HG03025 (cell line): ENCODE data around the gene RASSF1.
A peak's percentile ranks its signal among the peaks of the same experiment; 100 is the strongest.

ENCODE experiments used
- ATAC-seq: cut with Tn5 transposase; IDR thresholded peaks from one replicate; pipeline ENCODE4 v1.9.1; 2021; ENCODE audit warnings: mild to moderate bottlenecking, moderate library complexity; ENCODE audit not compliant: unreplicated experiment, low FRiP score

The RASSF1 gene

GRCh38 chr3:50304601-50305000 is 36.0 kb downstream of the RASSF1 start:
- no peak for ATAC-seq

DNA sequence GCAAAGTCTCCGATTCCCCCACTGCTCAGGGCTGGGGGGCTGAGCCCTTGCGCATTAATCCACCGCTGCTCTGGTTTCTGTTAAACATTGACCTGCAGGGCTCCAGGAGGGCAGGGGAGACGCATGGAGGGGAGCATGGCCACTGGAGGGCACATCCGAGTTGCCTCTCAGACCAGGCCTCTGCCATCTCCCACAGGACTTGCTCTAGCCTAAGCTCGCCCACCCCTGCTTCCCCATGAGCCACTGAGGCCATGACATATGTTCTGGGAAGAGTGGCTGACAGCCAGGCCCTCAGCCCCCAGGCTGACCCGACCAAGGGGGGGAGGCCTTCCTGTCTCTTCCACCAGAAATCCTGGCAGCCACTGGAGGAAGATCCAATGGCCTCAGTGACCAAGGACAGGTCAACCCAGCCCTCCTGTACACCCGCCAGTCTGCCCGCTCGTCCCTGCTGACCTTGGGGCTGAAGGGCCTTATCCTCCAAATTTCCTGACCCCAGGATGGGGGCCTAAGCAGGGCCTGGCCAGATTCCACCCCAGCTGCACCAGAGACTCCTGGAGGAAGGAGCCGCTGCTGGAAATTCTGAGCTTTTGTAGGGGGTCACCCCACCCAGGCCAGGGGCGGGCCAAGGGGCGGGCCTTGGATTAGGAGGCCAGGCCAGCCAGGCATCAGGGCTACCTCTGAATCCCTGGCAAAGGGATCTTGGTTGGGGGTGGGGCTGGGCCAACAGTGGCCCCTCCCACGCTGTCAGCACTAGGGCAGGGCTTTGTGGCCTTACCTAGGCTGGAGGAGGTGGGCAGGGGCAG is 37.4 kb downstream of the RASSF1 start, which contains the start of gene HYAL1:
Gene HYAL1 (minus strand): TSS at position 562 of the 803 bp plus-strand sequence. CDS start 618 bp downstream, outside the sequence.
- ATAC-seq, result no peak

- ATAC-seq, result no peak
Measured at GRCh38 chr3:50302095-50303012, 38.3 kb downstream of the RASSF1 start.

DNA sequence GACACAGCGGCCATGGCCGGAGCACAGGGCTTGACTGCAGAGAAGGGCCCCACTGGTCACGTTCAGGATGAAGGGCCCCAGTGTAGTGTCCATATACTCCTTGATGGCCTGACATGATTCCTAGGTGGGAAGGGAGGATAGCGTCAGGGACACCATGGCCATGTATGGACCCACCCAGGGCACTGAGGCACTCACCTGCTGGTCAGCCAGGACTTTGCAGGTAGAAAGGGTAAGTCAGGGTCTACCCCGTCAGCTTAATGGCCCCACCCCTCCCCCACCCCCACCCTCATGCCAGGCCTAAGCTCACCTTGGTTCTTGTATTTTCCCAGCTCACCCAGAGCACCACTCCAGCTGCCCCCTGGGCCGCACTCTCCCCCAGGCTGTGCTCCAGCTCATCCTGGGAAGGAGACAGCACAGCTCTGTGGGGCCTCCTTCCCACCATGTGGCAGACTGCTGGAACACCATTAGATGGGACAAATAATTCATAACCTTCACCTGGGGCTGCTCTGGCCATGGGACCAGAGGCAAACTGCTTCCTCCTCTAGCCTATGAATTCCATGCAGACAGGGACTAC is 39.9 kb downstream of the RASSF1 start:
- ATAC-seq, result no peak

DNA sequence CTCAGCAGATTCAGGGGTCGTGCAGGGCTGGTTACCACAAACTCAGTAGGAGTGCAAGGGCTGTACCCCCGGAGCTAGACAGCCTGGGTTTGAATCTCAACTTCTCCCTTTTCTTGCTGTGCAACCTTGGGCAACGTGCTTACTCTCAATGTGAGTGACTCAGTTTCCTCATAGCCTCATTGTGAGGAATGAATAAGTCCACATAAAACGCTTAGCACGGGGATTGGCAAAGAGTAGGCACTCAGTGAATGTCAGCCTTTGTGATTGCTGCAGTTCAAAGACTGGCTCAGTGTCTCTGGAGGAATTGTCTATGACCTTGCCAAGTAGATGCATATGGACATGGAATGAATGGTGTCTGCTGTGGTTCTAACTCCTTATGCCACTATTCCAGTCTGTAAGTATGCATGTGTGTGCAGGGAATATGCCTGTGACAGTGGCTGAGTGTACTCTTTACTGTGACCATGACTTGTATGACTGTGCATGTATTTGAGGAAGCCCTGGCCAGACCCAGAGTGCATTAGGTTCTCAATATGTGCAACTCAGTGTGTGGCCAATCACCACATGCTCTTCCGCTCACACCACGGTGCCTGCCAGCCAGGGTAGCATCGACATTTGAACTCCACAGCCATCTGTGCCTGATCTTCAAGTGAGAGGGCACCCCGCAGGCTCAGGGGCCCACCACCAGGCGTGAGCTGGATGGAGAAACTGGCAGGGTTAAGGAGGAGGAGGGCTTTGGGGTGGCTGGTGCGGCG is 40.5 kb downstream of the RASSF1 start:
- no peak for ATAC-seq

DNA sequence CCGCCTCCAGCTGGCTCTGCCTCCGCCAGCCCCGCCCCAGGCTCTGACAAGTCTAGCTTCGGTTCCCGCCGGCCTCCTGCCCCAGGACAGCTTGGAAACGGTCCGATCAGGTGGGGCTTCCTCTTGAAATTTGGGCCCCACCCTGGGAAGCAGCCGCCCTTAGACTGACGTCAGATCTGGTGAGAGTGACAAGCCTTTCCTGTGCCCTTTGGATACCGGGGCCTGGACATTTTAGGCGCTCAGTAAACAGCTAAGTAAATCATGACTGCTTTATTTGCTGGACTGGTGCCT is 41.1 kb downstream of the RASSF1 start:
- no peak for ATAC-seq

DNA sequence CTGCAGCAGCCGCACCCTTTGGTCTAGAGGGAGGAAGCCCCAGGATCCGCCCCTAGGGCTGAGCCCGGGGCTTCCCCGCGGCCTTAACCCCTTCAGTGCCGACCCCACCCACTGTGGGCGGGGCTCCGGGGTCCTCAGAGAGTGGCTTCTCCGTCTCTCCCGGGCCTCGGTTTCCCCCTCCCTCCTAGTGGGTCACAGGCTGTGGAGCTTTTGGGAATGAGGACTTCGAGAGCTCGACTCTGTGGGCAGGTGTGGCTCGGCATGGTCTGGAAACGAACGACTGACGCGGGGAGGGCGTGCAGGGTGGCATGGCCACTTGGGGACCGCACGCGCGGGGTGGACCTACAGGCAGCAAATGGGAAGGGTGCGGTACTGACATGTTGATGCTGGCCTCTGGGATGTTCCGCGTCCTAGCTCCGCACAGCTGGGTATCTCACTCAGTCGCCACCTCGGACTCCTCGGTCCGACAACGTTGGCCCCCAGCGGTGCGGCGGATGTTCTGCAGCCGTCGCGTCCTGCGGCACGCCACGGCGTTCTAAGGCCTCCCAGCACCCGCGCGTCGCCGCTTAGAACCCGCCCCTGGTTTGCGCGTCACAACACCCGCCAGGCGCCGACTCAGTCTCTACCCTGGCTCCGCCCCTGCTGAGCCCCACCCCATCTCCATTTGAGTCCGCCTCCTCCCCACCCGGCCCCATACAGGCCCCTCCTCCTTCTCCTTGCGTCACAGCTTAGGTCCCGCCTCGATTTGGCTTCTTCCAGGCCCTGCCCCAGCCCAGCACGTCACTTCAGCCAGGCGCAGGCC is 41.6 kb downstream of the RASSF1 start, which contains the start of the genes HYAL3 and NAA80:
Gene HYAL3 (minus strand): TSS at position 570 of the 802 bp plus-strand sequence. CDS start 3,803 bp downstream, outside the sequence.
Gene NAA80 (minus strand): TSS at position 570 of the 802 bp plus-strand sequence. CDS start 1,942 bp downstream, outside the sequence.
- ATAC-seq, result peak; percentile 76

GRCh38 chr3:50297896-50298725 is 42.5 kb downstream of the RASSF1 start:
- ATAC-seq, result no peak

GRCh38 chr3:50297384-50297775 is 43.3 kb downstream of the RASSF1 start:
- ATAC-seq, result no peak

- ATAC-seq, result no peak
Measured at GRCh38 chr3:50296721-50297383, 43.8 kb downstream of the RASSF1 start.

DNA sequence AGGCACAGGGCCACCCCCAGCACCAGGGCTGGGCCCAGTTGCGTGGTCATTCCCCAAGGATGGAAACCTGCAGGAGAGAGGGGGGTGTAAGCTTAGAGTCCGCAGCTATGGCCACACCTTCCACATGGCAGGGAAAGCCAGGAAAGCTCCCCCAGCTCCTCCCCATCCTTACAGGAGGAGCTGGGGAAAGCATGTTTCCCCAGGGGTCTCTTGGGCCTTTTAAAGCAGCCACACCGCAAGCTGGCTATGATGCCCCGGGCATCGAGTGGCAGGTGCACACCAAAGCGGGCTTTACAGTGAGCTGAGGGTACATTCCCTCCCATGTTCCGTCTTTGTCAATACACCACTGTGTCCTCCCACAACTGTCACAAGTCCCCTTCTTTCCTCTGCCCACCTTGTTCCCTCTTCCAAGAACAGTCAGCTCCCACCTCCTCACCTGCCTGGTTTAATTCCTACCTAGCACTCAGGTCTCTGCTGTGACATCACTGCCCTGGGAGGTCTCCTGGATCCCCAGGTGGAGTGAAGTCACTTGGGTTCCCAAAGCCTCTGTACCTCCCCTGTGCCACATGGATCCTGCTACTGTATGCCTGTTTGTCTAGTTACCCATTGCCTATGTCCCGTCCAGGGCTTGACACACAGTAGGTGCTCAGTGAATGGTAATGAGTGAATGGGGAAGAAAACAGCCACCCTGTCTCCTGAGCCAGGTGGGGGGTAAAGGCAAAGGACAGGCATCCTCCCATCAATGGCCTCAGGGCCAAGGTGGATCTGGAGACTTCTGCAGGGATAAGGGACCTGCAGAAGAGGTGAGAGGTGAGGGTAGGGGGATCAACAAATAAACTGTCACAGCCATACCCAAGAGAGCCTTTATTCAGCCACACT is 44.8 kb downstream of the RASSF1 start:
- no peak for ATAC-seq

- no peak for ATAC-seq
Measured at GRCh38 chr3:50294492-50295403, 45.9 kb downstream of the RASSF1 start.

DNA sequence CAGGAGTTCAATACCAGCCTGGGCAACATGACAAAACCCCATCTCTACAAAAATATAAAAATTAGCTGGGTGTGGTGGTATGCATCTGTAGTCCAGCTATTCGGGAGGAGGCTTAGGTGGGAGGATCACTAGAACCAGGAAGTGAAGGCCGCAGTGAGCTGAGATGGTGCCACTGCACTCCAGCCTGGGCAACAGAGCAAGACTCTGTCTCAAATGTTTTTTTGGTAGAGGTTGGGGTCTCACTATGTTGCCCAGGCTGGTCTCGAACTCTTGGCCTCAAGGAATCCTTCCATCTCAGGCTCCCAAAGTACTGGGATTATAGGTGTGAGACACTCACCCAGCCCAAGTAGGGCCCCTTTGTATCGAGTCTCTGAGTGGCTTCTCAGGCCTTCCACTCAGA is 46.5 kb downstream of the RASSF1 start:
- ATAC-seq, result no peak

DNA sequence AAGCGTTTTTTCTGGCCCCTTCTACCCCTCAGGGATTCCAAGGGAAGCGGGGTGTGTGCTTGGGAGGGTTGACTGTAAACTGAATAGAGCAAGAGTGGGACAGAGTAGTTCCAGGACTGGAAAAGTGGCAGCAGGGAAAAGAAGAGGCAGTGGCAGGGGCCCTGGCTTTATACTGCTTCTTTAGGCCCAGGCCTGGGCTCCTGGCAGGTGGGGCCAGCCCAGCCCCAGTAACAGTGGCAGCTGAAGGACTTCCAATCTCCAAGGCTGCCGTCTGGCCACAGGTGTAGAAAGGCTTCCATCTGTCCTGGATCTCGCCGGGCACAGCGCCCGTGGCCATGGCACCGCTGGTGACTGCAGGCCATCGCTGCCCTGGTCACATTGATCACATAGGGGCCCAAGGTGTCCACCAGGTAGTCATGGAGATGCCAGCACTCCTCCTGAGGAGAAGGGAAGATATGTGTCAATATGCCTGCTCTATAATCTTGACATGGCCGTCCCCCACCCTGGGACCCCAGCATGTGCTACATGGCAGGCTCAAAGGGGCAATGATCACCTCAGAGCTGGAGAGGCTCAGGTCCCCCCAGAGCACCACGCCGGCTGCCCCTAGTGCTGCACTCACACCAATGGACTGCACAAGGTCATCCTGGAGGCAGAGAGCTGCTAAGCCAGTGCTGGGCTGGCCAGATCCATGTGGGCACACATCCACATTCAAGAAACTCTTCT is 47.4 kb downstream of the RASSF1 start:
- ATAC-seq, result no peak
